GM21576 (cell line): ENCODE data around the gene PBX4.
"Not testable (repeated sequence)": the region's sequence is repeated elsewhere in the genome, so short reads cannot be mapped to it uniquely, and the experiment has no call there.

Experiments used
- ATAC-seq: cut with Tn5 transposase; IDR thresholded peaks from one replicate; pipeline ENCODE4 v1.9.1; 2021; ENCODE audit warnings: mild to moderate bottlenecking, moderate library complexity; ENCODE audit not compliant: unreplicated experiment

Gene PBX4

GRCh38 chr19:19618219-19619051 lies at the start of gene PBX4:
Gene PBX4, minus strand, starts transcription at chr19:19618687. Its CDS starts 58 bp downstream, at chr19:19618629.
- ATAC-seq = peak; percentile 95

- ATAC-seq = not testable (repeated sequence)
Measured at GRCh38 chr19:19665420-19665948, 47.0 kb upstream of the PBX4 start.

- ATAC-seq = peak; percentile 60
Measured at GRCh38 chr19:19663256-19664120, 45.0 kb upstream of the PBX4 start, which contains the start of gene ATP13A1. Gene ATP13A1, minus strand, starts transcription at chr19:19663676. Its CDS starts 10 bp downstream, at chr19:19663666.

GRCh38 chr19:19662871-19663255 lies 44.4 kb upstream of the PBX4 start:
- no peak for ATAC-seq

- no peak for ATAC-seq
Measured at GRCh38 chr19:19662344-19662743, 43.9 kb upstream of the PBX4 start.

- ATAC-seq = peak; percentile 39
Measured at GRCh38 chr19:19661675-19662251, 43.3 kb upstream of the PBX4 start.

- no peak for ATAC-seq
Measured at GRCh38 chr19:19661141-19661674, 42.7 kb upstream of the PBX4 start.

- no peak for ATAC-seq
Measured at GRCh38 chr19:19659646-19660245, 41.3 kb upstream of the PBX4 start.

GRCh38 chr19:19657397-19657783 lies 38.9 kb upstream of the PBX4 start:
- no peak for ATAC-seq

- ATAC-seq = no peak
Measured at GRCh38 chr19:19656451-19657396, 38.2 kb upstream of the PBX4 start.

GRCh38 chr19:19655641-19656343 lies 37.3 kb upstream of the PBX4 start:
- ATAC-seq = no peak

- ATAC-seq = no peak
Measured at GRCh38 chr19:19655051-19655594, 36.6 kb upstream of the PBX4 start.

- ATAC-seq = no peak
Measured at GRCh38 chr19:19654441-19654840, 36.0 kb upstream of the PBX4 start.

GRCh38 chr19:19653597-19654147 lies 35.2 kb upstream of the PBX4 start:
- no peak for ATAC-seq

- no peak for ATAC-seq
Measured at GRCh38 chr19:19652482-19653295, 34.2 kb upstream of the PBX4 start.

- no peak for ATAC-seq
Measured at GRCh38 chr19:19651076-19651475, 32.6 kb upstream of the PBX4 start.

- ATAC-seq = no peak
Measured at GRCh38 chr19:19650331-19650730, 31.8 kb upstream of the PBX4 start.
